Activated naive CD8-positive, alpha-beta T cell treated with anti-CD3 and anti-CD28 coated beads, Interleukin-2, amount 50 U/mL, for 24 hours (primary cell): ENCODE results near the gene TLE3.

Experiments used
- ATAC-seq: fragments of 150-1000 bp; cut with Tn5 transposase; one replicate; pipeline ENCODE4 v1.10.0; 2021
- DNase-seq: peaks from one replicate; pipeline ENCODE4 v3.0.0; 2021
- H3K27ac Mint-ChIP-seq: one replicate; pipeline ENCODE4 v1.8.0; 2021; ENCODE audit warnings: mild to moderate bottlenecking, mixed read lengths
- H3K27me3 Mint-ChIP-seq: one replicate; pipeline ENCODE4 v1.8.0; 2021; ENCODE audit warnings: mixed read lengths
- H3K36me3 Mint-ChIP-seq: one replicate; pipeline ENCODE4 v1.8.0; 2021; ENCODE audit warnings: low read depth, mixed read lengths
- H3K4me1 Mint-ChIP-seq: one replicate; pipeline ENCODE4 v1.8.0; 2021; ENCODE audit warnings: mixed read lengths
- H3K4me3 Mint-ChIP-seq: one replicate; pipeline ENCODE4 v1.8.0; 2021; ENCODE audit warnings: mild to moderate bottlenecking, moderate library complexity, mixed read lengths
- H3K9me3 Mint-ChIP-seq: one replicate; pipeline ENCODE4 v1.8.0; 2021; ENCODE audit warnings: mixed read lengths

TLE3 gene

GRCh38 chr15:70050970-70051369 lies 46.7 kb downstream of the TLE3 start:
- no peak overlapping the region for H3K4me3 Mint-ChIP-seq
- peaks cover 53% of the 10 kb centered on the region for H3K36me3 Mint-ChIP-seq
- no peak for ATAC-seq
- H3K27me3 Mint-ChIP-seq: no peaks in the 10 kb centered on the region
- no peaks in the 10 kb centered on the region for H3K9me3 Mint-ChIP-seq
- no peak for DNase-seq
- no peak overlapping the region for H3K27ac Mint-ChIP-seq
- no peaks in the 10 kb centered on the region for H3K4me1 Mint-ChIP-seq

GRCh38 chr15:70050441-70050840 lies 47.3 kb downstream of the TLE3 start:
- Mint-ChIP-seq H3K4me1 (no peaks in the 10 kb centered on the region), H3K36me3 (peaks cover 51% of the 10 kb centered on the region), H3K27me3 (no peaks in the 10 kb centered on the region), H3K9me3 (no peaks in the 10 kb centered on the region), H3K4me3 (no peak overlapping the region), H3K27ac (no peak overlapping the region)
- ATAC-seq (no peak), DNase-seq (no peak)

- H3K27me3 Mint-ChIP-seq: no peaks in the 10 kb centered on the region
- H3K4me3 Mint-ChIP-seq: no peak overlapping the region
- H3K27ac Mint-ChIP-seq: no peak overlapping the region
- H3K9me3 Mint-ChIP-seq: no peaks in the 10 kb centered on the region
- H3K4me1 Mint-ChIP-seq: no peaks in the 10 kb centered on the region
- no peak for ATAC-seq
- no peak for DNase-seq
- peaks cover 45% of the 10 kb centered on the region for H3K36me3 Mint-ChIP-seq
Observed at GRCh38 chr15:70049701-70050301, 47.9 kb downstream of the TLE3 start.

GRCh38 chr15:70048578-70049514 lies 48.9 kb downstream of the TLE3 start:
- H3K4me1 Mint-ChIP-seq: no peaks in the 10 kb centered on the region
- no peak for DNase-seq
- H3K4me3 Mint-ChIP-seq: no peak overlapping the region
- ATAC-seq: no peak
- H3K27ac Mint-ChIP-seq: no peak overlapping the region
- no peaks in the 10 kb centered on the region for H3K9me3 Mint-ChIP-seq
- H3K36me3 Mint-ChIP-seq: peaks cover 41% of the 10 kb centered on the region
- no peaks in the 10 kb centered on the region for H3K27me3 Mint-ChIP-seq

DNA sequence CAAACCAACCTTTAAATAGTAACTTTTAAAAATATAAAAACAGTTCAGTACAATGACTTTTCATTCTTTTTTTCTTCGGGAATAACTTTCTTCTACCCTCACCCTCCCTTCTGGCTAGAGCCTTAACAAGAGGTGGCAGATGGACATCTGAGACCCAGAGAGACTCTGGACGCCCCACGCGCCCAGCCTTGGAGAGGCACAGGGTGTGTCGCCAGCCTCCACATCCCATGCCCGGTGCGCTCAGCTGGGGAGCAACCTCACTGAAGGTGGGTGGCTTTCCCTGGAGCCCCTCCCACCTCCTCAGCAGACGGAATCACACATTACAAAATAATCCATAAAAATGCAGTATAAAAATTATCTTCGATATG lies 49.5 kb downstream of the TLE3 start:
- H3K36me3 Mint-ChIP-seq: peaks cover 37% of the 10 kb centered on the region

GRCh38 chr15:70047386-70048197 lies 50.1 kb downstream of the TLE3 start:
- Mint-ChIP-seq H3K4me3 (no peak overlapping the region), H3K27ac (no peak overlapping the region), H3K36me3 (peaks cover 34% of the 10 kb centered on the region), H3K27me3 (no peaks in the 10 kb centered on the region), H3K4me1 (no peaks in the 10 kb centered on the region), H3K9me3 (no peaks in the 10 kb centered on the region)
- ATAC-seq (no peak), DNase-seq (no peak)

More for the DNA sequence above, 49.5 kb downstream of the TLE3 start:
- no peaks in the 10 kb centered on the region for H3K27me3 Mint-ChIP-seq
- DNase-seq (no peak), ATAC-seq (no peak)
- H3K4me3 Mint-ChIP-seq: no peak overlapping the region
- H3K27ac Mint-ChIP-seq: no peak overlapping the region
- no peaks in the 10 kb centered on the region for H3K4me1 Mint-ChIP-seq
- no peaks in the 10 kb centered on the region for H3K9me3 Mint-ChIP-seq

- Mint-ChIP-seq H3K4me3 (no peak overlapping the region), H3K27ac (no peak overlapping the region), H3K36me3 (peaks cover 33% of the 10 kb centered on the region), H3K27me3 (no peaks in the 10 kb centered on the region), H3K4me1 (no peaks in the 10 kb centered on the region), H3K9me3 (no peaks in the 10 kb centered on the region)
- no peak for DNase-seq
- no peak for ATAC-seq
Observed at GRCh38 chr15:70046679-70047369, 50.9 kb downstream of the TLE3 start.

- no peaks in the 10 kb centered on the region for H3K4me1 Mint-ChIP-seq
- no peak overlapping the region for H3K4me3 Mint-ChIP-seq
- H3K27ac Mint-ChIP-seq: no peak overlapping the region
- H3K9me3 Mint-ChIP-seq: no peaks in the 10 kb centered on the region
- H3K36me3 Mint-ChIP-seq: peaks cover 20% of the 10 kb centered on the region
- ATAC-seq (no peak), DNase-seq (no peak)
- no peaks in the 10 kb centered on the region for H3K27me3 Mint-ChIP-seq
Observed at GRCh38 chr15:70045045-70045444, 52.7 kb downstream of the TLE3 start.

GRCh38 chr15:70044168-70044567 lies 53.5 kb downstream of the TLE3 start:
- H3K9me3 Mint-ChIP-seq: no peaks in the 10 kb centered on the region
- no peak for DNase-seq
- peaks cover 15% of the 10 kb centered on the region for H3K36me3 Mint-ChIP-seq
- no peaks in the 10 kb centered on the region for H3K27me3 Mint-ChIP-seq
- no peak overlapping the region for H3K27ac Mint-ChIP-seq
- H3K4me1 Mint-ChIP-seq: no peaks in the 10 kb centered on the region
- no peak for ATAC-seq
- H3K4me3 Mint-ChIP-seq: no peak overlapping the region

GRCh38 chr15:70043590-70043989 lies 54.1 kb downstream of the TLE3 start:
- ATAC-seq: no peak
- no peaks in the 10 kb centered on the region for H3K4me1 Mint-ChIP-seq
- DNase-seq: no peak
- no peak overlapping the region for H3K4me3 Mint-ChIP-seq
- H3K9me3 Mint-ChIP-seq: no peaks in the 10 kb centered on the region
- peaks cover 12% of the 10 kb centered on the region for H3K36me3 Mint-ChIP-seq
- no peak overlapping the region for H3K27ac Mint-ChIP-seq
- peaks cover 3% of the 10 kb centered on the region for H3K27me3 Mint-ChIP-seq

DNA sequence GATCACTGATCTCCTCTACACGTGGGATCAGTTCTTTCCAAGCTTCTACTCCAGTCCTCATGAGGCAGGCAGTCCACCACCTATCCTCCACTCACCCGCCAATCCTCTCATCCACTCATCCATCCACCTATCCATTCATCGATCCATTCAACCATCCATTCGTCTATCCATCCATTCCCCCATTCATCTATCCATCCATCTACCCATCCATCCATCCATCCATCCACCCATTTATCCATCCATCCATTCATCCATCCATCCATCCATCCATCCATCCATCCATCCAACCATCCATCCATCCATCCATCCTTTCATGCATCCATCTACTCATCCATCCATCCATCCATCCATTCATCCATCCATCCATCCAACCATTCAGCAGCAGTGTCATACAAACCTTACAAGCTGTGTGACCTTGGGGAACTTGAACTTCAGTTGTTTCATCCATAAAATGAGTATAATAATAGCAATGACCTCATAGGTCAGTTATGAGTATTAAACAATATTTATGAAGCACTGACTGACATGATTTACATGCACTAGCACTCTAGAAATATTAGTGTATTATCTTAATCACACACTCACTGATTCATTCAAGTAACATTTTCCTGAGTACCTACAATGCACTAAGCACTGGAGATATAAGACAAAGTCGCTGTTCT lies 55.0 kb downstream of the TLE3 start:
- Mint-ChIP-seq H3K27ac (no peak overlapping the region), H3K9me3 (no peaks in the 10 kb centered on the region), H3K27me3 (peaks cover 3% of the 10 kb centered on the region), H3K4me1 (no peaks in the 10 kb centered on the region), H3K36me3 (peaks cover 9% of the 10 kb centered on the region), H3K4me3 (no peak overlapping the region)
- ATAC-seq (no peak), DNase-seq (no peak)

DNA sequence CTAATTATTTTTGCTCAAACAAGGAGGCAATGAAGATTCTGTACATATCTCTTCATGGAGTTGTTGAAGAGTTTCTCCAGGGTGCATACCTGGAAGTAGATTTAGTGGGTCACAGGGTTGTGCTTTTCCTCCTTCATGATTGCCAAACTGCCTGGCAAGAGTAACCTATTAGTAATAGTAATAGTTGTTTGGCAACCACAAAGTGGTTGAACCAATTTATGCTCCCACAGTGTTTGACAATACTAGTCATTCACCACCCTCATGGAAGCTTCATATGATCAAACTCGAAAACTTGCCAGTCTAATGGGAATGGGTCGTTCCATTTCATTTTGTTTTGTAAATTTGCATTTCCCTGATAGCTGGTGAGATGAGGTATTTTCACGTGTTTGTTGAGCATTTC lies 57.8 kb downstream of the TLE3 start:
- no peaks in the 10 kb centered on the region for H3K9me3 Mint-ChIP-seq
- no peak overlapping the region for H3K27ac Mint-ChIP-seq
- H3K4me1 Mint-ChIP-seq: no peaks in the 10 kb centered on the region
- no peak for DNase-seq
- H3K36me3 Mint-ChIP-seq: peaks cover 3% of the 10 kb centered on the region
- ATAC-seq: no peak
- peaks cover 3% of the 10 kb centered on the region for H3K27me3 Mint-ChIP-seq
- H3K4me3 Mint-ChIP-seq: no peak overlapping the region

GRCh38 chr15:70038730-70039392 lies 58.9 kb downstream of the TLE3 start:
- Mint-ChIP-seq H3K36me3 (no peaks in the 10 kb centered on the region), H3K9me3 (no peaks in the 10 kb centered on the region), H3K27ac (no peak overlapping the region), H3K4me1 (no peaks in the 10 kb centered on the region), H3K27me3 (peaks cover 3% of the 10 kb centered on the region), H3K4me3 (no peak overlapping the region)
- ATAC-seq (no peak), DNase-seq (no peak)
